HG02623 (cell line): ENCODE results near the gene LAX1.
"Not testable (repeated sequence)": the region's sequence is repeated elsewhere in the genome, so short reads cannot be mapped to it uniquely, and the experiment has no call there.

Experiments used
- ATAC-seq: cut with Tn5 transposase; IDR thresholded peaks from one replicate; pipeline ENCODE4 v1.9.1; 2021; ENCODE audit warnings: moderate library complexity; ENCODE audit not compliant: unreplicated experiment

The LAX1 gene

DNA sequence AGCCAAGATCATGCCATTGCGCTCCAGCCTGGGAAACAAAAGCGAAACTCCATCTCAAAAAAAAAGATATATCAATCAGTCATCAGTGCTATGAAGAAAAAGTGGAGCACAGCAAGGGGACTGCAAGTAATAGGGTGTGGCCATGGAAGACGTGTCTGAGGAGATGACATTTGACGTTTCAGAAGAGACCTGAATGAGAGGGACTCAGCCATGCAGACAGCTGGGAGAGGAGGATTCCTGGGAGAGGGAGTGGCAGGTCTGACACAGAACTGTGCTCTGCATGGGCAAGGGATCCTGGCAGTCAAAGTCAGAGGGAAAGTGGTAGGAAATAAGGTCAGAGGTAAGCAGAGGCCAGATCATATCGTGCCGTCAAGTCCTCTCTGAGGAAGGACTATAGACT is 3.3 kb downstream of the LAX1 start:
- ATAC-seq, result no peak

DNA sequence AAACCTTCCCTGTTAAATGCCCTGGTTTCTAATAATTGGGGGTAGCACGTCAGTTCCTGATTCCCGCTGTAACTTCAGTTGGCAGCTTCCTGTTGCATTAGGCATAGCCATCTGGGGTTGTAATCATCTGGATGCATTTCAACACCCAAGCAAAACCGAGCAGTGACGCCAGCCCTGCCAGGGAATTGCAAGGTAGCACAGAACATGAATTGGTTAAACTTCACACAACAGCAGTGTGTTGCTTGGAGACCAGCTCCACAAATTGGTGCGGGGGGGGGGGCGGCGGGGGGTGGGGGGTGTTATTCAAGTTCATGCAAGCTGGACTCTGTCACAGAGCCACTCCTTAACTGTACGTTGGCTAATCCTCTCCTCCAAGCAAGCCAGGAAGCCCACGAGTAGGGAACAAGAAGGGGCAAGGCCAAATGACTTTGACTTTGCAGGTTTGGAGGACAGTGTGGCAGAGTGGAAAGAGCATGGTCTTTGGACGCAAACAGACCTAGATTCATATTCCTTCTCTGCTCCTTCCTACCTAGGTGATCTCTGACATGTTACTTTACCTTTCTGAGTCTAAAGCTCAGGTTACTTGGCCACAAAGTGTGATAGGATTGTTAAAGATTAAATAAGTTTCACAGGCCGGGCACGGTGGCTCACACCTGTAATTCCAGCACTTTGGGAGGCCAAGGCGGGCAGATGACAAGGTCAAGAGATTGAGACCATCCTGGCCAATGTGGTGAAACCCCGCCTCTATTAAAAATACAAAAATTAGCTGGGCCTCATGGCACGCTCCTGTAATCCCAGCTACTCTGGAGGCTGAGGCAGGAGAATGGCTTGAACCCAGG is 4.7 kb downstream of the LAX1 start:
- no peak for ATAC-seq

DNA sequence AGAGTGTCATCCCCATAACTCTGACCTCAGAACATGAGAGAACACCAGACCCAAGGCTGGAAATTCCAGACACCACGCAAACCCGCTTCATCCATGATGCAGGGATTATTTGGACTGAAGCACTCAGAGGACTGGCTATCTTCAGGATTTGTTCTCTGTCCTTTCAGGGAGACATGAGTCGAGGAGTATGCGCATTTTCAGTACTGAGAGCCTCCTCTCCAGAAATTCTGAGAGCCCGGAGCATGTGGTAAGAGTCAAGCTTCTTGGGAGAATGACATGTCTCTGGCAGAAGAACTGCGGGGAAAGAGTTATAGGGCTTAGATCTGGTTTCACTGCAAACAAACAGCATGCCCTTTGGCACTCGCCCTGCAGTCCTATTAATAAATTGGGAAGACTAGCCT is 6.9 kb downstream of the LAX1 start:
- ATAC-seq, result no peak

DNA sequence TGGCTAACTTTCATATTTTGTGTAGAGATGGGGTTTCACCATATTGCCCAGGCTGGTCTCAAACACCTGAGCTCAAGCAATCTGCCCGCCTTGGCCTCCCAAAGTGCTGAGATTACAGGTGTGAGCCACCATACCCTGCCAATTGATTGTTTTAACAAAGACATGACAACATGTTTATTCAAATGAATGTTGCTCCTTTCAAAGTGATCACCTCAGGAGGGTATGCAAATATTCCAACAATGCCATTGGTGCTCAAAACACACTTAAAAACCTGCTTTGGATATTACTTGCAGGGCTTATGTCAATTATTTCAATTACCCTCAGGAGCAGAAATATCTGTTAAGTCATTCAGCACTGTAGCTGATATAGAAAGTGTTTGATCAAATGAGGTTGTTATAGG is 7.9 kb downstream of the LAX1 start:
- ATAC-seq, result no peak

DNA sequence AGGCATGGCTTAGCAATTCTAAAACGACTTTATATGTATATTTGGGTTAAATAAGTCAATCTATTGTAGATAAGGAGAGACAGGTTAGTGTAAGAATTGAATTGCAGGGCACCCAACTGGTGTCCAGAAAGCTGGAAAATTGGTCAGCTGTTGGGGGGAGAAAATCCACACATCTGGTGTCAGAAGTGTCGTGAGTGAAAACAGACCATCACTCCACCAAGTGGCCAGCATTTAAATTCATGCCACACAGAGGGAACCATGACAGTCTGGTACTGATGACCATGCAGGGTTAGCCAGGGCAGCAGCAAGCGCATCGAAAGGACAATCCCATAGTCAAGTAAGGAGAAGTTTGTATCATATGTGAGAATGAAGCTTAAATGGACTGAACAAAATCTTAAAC is 11.7 kb downstream of the LAX1 start:
- ATAC-seq, result no peak

DNA sequence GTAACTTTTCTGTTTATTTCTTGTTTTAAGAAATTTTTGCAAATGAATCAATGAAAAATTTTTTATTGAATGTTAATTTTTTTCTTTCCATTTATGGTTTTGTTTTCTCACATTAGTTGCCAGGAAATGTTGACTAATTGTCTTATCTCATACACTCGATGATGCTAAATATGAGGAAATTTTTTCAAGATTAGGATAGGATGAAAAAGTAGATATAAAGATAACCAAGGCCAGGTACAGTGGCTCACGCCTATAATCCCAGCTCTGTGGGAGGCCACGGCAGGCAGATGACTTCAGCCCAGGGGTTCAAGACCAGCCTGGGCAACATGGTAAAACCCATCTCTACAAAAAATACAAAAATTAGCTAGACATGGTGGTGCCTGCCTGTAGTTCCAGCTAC is 12.6 kb downstream of the LAX1 start:
- no peak for ATAC-seq

DNA sequence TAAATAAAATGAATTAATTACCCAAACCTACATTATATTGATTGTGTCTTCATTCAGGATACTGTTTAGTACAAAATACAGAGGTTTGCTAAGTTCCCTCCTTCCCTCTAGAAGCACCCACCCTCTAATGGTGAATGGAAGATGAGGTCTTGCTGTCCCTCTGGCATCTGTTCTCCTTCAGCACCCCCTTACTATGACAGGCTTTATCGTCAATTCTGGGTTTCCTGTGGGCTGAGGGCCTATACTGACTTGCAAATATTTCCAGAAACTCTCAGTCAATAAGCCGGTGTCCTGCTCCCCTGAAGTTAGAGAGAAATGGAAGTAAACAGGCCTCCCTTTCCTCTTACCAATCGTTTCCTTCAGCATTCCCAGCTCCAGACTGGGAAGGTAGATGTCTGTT is 13.2 kb downstream of the LAX1 start:
- ATAC-seq, result no peak

DNA sequence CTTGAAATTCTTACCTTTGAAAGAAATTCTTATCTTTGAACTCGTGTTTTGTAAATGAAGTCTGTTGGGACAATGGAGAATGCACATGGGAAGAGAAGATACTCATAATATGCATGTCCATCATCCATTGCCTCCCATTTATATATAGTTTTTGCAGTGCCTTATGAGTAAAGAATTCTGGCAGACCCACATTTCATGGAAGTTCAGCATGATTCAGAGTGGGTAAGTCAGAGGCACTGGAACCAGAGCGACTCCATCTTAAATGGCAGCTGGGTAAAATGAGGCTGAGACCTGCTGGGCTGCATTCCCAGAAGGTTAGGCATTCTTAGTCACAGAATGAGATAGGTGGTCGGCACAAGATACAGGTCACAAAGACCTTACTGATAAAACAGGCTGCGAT is 13.8 kb downstream of the LAX1 start:
- no peak for ATAC-seq

DNA sequence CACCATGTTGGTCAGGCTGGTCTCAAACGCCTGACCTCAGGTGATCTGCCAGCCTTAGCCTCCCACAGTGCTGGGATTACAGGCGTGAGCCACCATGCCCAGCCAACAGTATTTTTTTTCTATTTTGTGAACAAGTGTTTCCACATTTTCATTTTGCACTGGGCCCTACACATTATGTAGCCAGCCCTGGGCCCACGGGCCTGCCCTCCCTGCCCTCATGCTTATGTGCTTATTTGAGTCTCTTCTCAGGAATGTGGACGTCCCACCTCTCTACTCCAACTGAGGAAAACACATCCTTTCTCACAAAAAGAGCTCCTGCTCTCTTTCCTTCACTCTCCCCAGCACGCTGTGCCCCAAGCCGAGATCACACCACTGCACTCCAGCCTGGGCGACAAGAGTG is 17.0 kb downstream of the LAX1 start:
- no peak for ATAC-seq

DNA sequence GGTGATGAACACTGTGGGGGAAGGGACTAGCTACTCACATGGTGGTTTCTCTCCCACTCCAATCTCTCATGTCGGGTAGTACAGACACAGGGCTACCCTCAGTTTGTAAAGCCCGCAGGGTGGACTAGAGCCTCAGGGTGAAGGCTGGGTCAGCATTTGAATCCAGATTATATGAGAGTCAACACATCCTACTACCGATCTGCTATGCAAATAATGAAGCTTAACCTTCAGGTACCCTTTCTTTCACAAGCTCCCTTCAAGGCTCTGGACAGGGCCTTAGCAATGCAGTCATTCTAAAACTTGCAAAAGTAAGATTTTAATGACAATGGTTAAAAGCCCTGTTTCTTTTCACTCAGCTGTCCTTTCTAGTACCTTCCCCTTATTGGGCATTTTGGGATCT is 25.0 kb downstream of the LAX1 start:
- ATAC-seq, result no peak

DNA sequence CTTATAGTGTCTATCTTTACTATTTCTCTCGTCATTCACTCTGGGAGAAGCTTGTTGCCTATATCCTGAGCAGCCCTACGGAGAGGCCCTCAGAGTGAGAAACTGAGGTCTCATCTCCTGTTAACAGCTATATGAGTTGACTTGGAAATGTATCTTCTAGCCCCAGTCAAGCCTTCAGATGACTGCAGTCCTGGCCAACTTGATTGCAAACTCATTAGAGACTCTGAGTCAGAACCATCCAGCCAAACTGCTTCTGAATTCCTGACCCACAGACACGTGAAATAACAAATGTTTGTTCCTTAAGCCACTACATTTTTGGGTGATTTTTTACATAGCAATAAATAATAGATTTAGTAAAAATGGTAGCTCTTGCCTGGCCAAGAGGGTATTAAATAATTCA is 26.5 kb downstream of the LAX1 start:
- ATAC-seq, result no peak

DNA sequence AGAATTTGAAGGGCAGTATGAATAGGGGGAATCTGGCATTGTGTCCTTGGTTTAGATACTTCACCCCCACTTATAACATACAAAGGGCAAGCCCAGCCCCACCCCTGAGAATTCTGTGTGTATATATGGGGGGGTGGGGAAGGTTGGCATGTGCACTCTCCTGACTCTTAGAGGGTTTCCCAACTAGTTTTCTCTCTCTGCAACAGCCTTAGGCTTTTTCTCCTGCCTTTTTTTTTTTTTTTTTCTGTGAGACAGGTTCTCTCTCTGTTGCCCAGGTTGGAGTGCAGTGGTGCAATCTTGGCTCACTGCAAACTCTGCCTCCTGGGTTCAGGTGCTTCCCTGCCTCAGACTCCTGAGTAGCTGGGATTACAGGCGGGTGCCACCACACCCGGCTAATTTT is 27.5 kb downstream of the LAX1 start:
- no peak for ATAC-seq

DNA sequence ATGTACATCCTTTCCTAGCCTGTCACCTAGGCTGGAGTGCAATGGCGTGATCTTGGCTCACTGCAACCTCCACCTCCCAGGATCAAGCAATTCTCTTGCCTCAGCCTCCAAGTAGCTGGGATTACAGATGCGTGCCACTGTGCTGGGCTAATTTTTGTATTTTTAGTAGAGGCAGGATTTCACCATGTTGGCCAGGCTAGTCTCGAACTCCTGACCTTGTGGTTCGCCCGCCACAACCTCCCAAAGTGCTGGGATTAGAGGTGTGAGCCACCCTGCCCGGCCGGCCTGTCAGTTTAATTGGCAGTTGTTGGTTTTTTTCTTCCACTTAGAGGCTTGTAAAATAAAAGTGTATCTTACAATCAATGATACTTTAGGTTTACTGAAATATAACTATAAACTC is 28.6 kb downstream of the LAX1 start:
- ATAC-seq, result not testable (repeated sequence)

DNA sequence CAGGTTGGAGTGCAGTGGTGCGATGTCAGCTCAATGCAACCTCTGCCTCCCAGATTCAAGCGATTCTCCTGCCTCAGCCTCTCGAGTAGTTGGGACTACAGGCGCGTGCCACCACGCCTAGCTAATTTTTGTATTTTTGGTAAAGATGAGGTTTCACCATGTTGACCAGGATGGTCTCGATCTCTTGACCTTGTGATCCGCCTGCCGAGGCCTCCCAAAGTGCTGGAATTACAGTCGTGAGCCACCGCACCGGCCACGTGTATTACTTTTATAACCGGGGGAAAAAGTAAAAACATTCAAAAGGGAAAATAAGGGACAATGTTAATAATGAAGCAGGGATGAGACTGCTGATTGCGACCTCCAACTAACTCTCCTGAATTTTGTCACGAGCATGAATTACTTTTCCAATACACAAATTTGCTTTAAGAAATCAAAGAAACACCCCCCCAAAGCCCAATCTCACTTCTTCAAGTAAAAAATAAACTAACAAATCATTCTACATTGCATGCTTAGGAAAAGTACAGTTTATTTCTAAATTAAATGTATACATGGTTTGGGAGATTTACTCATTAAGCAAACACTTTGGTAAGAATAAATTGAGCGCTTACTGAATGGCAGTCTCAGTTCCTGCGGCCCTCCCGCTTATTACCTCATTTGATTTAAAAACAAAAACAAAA is 29.9 kb downstream of the LAX1 start:
- ATAC-seq, result no peak

DNA sequence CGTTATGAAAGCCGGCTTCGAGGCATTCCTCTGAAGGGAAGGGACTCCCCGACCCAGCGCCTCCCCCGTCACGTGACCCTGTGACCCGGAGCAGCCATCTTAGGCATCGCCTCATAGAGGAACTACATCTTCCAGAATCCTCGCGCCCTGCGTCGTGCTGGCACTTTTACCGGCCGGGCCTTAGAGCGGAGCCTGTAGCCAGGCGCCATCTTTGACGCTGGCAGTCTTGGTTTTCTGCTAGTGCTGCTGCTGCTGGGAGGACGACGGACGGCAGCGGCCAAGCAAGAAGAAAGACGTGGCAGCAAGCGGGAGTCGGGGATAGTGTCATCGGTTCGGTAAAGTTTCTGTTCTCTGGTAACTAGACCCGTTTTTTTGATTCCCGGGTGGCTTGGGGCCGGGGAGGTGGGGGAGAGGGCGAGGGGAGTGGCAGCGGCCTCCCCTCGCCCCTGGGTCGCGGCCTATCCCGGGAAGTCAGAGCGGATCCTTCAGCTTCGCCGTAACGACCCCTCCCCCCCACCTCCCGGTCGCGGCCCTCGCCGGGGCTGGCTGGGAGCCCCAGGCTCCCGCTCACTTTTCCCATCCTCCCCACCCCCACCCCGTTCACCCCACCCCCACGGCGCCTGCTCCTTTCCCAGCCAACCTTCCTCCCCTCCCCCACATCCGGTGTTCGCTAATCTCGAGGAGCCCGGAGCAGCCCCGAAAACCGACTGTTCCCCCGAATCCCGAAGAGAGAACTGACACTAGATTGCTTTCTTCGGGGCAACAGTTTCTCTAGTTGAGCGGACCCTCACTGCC is 30.7 kb downstream of the LAX1 start, which contains the start of the genes ZBED6 and ZC3H11A:
ZBED6 (plus strand) TSS at position 183 of the 795 bp plus-strand sequence. CDS start 1,900 bp downstream, outside the sequence.
ZC3H11A (plus strand) TSS at position 183 of the 795 bp plus-strand sequence. CDS start 21,448 bp downstream, outside the sequence.
- ATAC-seq, result peak; percentile 94

DNA sequence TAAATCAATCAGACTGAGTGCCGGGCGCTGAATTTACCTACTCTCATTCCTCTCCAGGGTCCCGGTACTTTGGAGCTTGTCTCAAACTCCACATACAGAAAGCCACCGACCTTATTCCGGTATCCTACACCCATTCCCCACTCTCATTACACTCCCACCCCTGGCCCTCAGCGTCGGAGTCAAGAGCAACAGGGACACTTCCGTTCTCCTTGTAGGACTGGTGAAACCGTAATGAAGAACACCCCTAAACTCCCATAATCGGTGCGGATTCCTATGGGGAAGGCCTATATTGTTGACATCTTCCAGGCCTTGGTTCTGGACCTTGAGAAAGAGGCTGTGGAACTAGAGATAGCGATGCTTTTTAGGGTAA is 31.2 kb downstream of the LAX1 start:
- no peak for ATAC-seq

DNA sequence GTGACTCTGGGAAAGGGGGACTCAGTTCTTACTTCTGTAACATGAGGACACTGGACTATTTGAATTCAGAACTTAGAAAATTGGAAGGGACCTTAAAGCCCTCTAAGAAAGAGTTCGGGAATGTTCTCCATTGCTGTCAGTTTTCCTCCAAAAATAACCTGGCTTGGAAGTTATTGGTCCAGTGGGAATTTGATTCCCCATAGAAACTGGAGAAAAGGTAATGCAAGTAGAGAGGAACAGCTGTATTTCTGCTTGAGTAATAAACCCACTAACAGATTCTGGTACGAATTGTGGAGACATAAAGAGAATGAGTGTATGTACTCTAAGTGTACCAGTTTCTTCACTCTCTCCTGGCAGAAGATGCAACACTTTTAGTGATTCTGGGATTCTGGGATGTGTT is 32.2 kb downstream of the LAX1 start:
- no peak for ATAC-seq

DNA sequence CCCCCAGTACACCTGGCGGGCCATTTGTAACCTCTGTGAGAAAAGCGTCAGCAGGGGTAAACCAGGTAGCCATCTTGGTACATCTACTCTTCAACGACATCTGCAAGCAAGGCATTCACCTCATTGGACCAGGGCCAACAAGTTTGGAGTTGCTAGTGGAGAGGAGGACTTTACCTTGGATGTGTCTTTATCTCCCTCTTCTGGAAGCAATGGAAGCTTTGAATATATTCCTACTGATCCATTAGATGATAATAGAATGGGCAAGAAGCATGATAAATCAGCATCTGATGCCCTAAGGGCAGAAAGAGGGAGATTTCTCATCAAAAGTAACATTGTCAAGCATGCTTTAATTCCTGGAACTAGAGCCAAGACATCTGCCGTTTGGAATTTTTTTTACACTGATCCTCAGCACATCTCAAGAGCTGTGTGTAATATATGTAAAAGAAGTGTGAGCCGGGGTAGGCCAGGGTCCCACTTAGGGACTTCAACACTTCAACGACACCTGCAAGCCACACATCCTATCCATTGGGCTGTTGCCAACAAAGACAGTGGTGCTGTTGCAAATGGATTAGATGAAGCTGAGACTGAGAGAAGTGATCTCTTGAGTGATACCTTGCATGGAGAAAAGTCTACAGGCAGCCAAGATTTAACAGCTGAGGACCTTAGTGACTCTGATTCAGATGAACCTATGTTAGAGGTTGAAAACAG is 33.1 kb downstream of the LAX1 start:
- no peak for ATAC-seq

DNA sequence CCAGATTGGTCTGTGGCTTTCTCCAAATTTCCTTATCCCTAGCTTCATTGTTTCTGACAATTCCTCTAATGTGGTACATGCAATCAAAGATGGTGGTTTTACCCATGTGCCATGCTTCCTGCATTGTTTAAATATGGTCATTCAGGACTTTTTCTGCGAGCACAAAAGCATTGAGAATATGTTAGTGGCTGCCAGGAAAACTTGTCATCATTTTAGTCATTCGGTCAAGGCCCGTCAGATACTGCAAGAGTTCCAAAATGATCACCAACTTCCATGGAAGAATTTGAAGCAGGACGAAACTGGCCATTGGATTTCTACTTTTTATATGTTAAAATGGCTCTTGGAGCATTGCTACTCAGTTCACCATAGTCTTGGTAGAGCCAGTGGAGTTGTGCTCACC is 34.2 kb downstream of the LAX1 start:
- ATAC-seq, result no peak

DNA sequence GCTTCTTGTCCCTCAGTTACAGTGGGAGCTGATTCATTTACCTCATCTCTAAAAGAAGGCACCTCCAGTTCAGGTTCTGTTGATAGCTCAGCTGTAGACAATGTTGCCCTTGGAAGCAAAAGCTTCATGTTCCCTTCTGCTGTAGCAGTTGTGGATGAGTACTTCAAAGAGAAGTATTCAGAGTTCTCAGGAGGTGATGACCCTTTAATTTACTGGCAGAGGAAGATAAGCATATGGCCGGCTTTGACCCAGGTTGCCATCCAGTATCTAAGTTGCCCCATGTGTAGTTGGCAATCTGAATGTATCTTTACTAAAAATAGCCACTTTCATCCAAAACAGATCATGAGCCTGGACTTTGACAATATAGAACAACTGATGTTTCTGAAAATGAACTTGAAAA is 35.0 kb downstream of the LAX1 start:
- ATAC-seq, result no peak

DNA sequence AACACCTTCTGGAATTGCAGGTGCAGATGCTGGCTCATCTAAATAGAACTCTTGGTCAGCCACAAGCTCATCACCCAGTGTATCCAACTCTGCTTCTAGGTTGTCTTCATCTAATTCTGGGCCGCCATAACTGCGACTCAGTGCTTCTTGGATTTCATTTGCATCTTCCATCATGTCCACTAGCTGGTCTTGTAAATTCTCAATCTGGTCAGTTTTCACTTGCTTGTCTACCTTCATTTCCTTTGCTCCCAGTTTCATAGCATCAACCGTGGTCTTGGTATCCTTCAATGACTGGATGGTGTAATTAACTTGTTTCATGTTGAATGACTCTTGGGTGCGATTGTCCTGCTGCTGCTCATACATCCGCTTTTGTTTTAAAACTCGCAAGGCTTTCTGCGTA is 40.7 kb downstream of the LAX1 start:
- ATAC-seq, result no peak
